H9 (cell line): ENCODE data around the gene LIX1. TPM values are rescaled to one million over a fixed set of nuclear protein-coding genes. Genes with fewer than 3 reads are reported as not detected.

Source experiments
- DNase-seq: peaks from one replicate; pipeline ENCODE4 v3.0.0-alpha.2; 2017
- H2AFZ ChIP-seq: one replicate; pipeline ENCODE4 v1.6.1; 2013; ENCODE audit warnings: mild to moderate bottlenecking, low read length, control low read depth, moderate library complexity
- H2AK5ac ChIP-seq: 2 replicates; pipeline ENCODE4 v1.6.1; 2013; ENCODE audit warnings: low read length, control low read depth, mixed read lengths; ENCODE audit not compliant: insufficient read length
- H2BK120ac ChIP-seq: one replicate; pipeline ENCODE4 v1.6.1; 2013; ENCODE audit warnings: low read depth, mild to moderate bottlenecking, low read length, control low read depth, inconsistent platforms; ENCODE audit not compliant: poor library complexity, severe bottlenecking
- H2BK12ac ChIP-seq: 2 replicates; pipeline ENCODE4 v1.6.1; 2013; ENCODE audit warnings: low read length, control low read depth, mixed read lengths, low read depth; ENCODE audit not compliant: insufficient read length
- H2BK15ac ChIP-seq: 2 replicates; pipeline ENCODE4 v1.6.1; 2013; ENCODE audit warnings: low read depth, low read length, control low read depth
- H2BK20ac ChIP-seq: one replicate; pipeline ENCODE4 v1.6.1; 2013; ENCODE audit warnings: low read depth, mild to moderate bottlenecking, low read length, control low read depth, inconsistent platforms; ENCODE audit not compliant: poor library complexity, severe bottlenecking
- H2BK5ac ChIP-seq: 2 replicates; pipeline ENCODE4 v1.6.1; 2013; ENCODE audit warnings: low read length, control low read depth, mixed read lengths; ENCODE audit not compliant: insufficient read length
- H3K14ac ChIP-seq: 2 replicates; pipeline ENCODE4 v1.6.1; 2013; ENCODE audit warnings: low read length, control low read depth; ENCODE audit not compliant: insufficient read depth
- H3K18ac ChIP-seq: 2 replicates; pipeline ENCODE4 v1.6.1; 2013; ENCODE audit warnings: low read depth, mild to moderate bottlenecking, mixed read lengths, low read length, control low read depth; ENCODE audit not compliant: insufficient read length
- H3K23ac ChIP-seq: 2 replicates; pipeline ENCODE4 v1.6.1; 2013; ENCODE audit warnings: low read length, control low read depth, mixed read lengths, low read depth; ENCODE audit not compliant: insufficient read length
- H3K23me2 ChIP-seq: 2 replicates; pipeline ENCODE4 v1.6.1; 2013; ENCODE audit warnings: low read depth, mild to moderate bottlenecking, mixed read lengths, low read length, control low read depth; ENCODE audit not compliant: insufficient read length, poor library complexity, severe bottlenecking
- H3K27ac ChIP-seq: 2 replicates; pipeline ENCODE4 v1.5.1; 2013; ENCODE audit warnings: low read length, control low read depth, mixed read lengths, low read depth; ENCODE audit not compliant: insufficient read length
- H3K27me3 ChIP-seq: 2 replicates; pipeline ENCODE4 v1.6.1; 2013; ENCODE audit warnings: low read length, control low read depth, inconsistent platforms; ENCODE audit not compliant: insufficient read depth
- H3K4ac ChIP-seq: 2 replicates; pipeline ENCODE4 v1.6.1; 2013; ENCODE audit warnings: low read depth, mild to moderate bottlenecking, control low read depth, inconsistent platforms, low read length, moderate library complexity
- H3K4me1 ChIP-seq: 2 replicates; pipeline ENCODE4 v1.6.1; 2013; ENCODE audit warnings: low read length, control low read depth, inconsistent platforms; ENCODE audit not compliant: insufficient read depth
- H3K4me2 ChIP-seq: 2 replicates; pipeline ENCODE4 v1.6.1; 2013; ENCODE audit warnings: low read length, control low read depth, mixed read lengths; ENCODE audit not compliant: insufficient read length, insufficient read depth
- H3K56ac ChIP-seq: 2 replicates; pipeline ENCODE4 v1.6.1; 2013; ENCODE audit warnings: low read depth, mild to moderate bottlenecking, mixed read lengths, low read length, control low read depth; ENCODE audit not compliant: insufficient read length
- H3K79me1 ChIP-seq: 2 replicates; pipeline ENCODE4 v1.6.1; 2013; ENCODE audit warnings: low read depth, mild to moderate bottlenecking, moderate library complexity, low read length, control low read depth, inconsistent platforms; ENCODE audit not compliant: insufficient read depth, poor library complexity, severe bottlenecking
- H3K79me2 ChIP-seq: 2 replicates; pipeline ENCODE4 v1.6.1; 2013; ENCODE audit warnings: low read length, control low read depth, inconsistent platforms; ENCODE audit not compliant: insufficient read depth
- H3K9ac ChIP-seq: 2 replicates; pipeline ENCODE4 v1.6.1; 2013; ENCODE audit warnings: low read length, control low read depth, mixed read lengths; ENCODE audit not compliant: insufficient read length; ENCODE audit errors: extremely low read depth
- H3K9me3 ChIP-seq: one replicate; pipeline ENCODE4 v1.6.1; 2013; ENCODE audit warnings: low read depth, low read length, inconsistent platforms; ENCODE audit not compliant: control insufficient read depth
- H3T11ph ChIP-seq: one replicate; pipeline ENCODE4 v1.6.1; 2013; ENCODE audit warnings: mild to moderate bottlenecking, low read length, control low read depth, inconsistent platforms
- H4K20me1 ChIP-seq: one replicate; pipeline ENCODE4 v1.6.1; 2013; ENCODE audit not compliant: control insufficient read depth, insufficient read length, insufficient read depth
- H4K5ac ChIP-seq: 2 replicates; pipeline ENCODE4 v1.6.1; 2013; ENCODE audit warnings: low read depth, mild to moderate bottlenecking, mixed read lengths, low read length, control low read depth; ENCODE audit not compliant: insufficient read length
- H4K8ac ChIP-seq: replicated peaks from 2 replicates; pipeline ENCODE4 v1.6.1; 2013; ENCODE audit warnings: low read length, control low read depth, mixed read lengths, low read depth; ENCODE audit not compliant: insufficient read length
- H4K91ac ChIP-seq: 2 replicates; pipeline ENCODE4 v1.6.1; 2013; ENCODE audit warnings: low read depth, mild to moderate bottlenecking, moderate library complexity, mixed read lengths, low read length, control low read depth; ENCODE audit not compliant: insufficient read length
- H3K27ac Mint-ChIP-seq, 3 experiments: 2 replicates in 2 of 3; 3 replicates in 1 of 3; pipeline ENCODE4 v1.8.0; 2020 to 2021; ENCODE audit warnings: mixed read lengths in 3 of 3, mild to moderate bottlenecking in 1 of 3, moderate library complexity in 1 of 3
- H3K27me3 Mint-ChIP-seq: 2 replicates; pipeline ENCODE4 v1.8.0; 2021; ENCODE audit warnings: low read depth, mild to moderate bottlenecking, moderate library complexity, mixed read lengths
- H3K36me3 Mint-ChIP-seq, 3 experiments: 2 replicates in 2 of 3; 3 replicates in 1 of 3; pipeline ENCODE4 v1.8.0; 2020 to 2021; ENCODE audit warnings: low read depth in 3 of 3, mixed read lengths in 3 of 3; ENCODE audit not compliant: insufficient read depth in 1 of 3
- H3K4me1 Mint-ChIP-seq, 2 experiments: 2 replicates each; pipeline ENCODE4 v1.8.0; 2020; ENCODE audit warnings: mixed read lengths in 2 of 2
- H3K4me3 Mint-ChIP-seq, 2 experiments: 2 replicates in 1 of 2; 3 replicates in 1 of 2; pipeline ENCODE4 v1.8.0; 2020 to 2021; ENCODE audit warnings: mild to moderate bottlenecking in 2 of 2, mixed read lengths in 2 of 2, moderate library complexity in 1 of 2
- H3K9me3 Mint-ChIP-seq, 2 experiments: 2 replicates in 1 of 2; 3 replicates in 1 of 2; pipeline ENCODE4 v1.8.0; 2020; ENCODE audit warnings: mild to moderate bottlenecking in 2 of 2, mixed read lengths in 2 of 2, moderate library complexity in 1 of 2
- WGBS: extraction: QIAGEN DNeasy Blood & Tissue Kit; methylation state at CpG from one replicate; pipeline ENCODE4 v1.1.7; 2013; ENCODE audit warnings: missing lambda C conversion rate, low lambda C conversion rate, mixed read lengths; ENCODE audit not compliant: insufficient read length; ENCODE audit errors: extremely low coverage; 5-methylcytosine and 5-hydroxymethylcytosine counted together
- total RNA-seq: library from RNA; stranded (reverse); gene quantifications from 2 replicates; pipeline ENCODE4 v1.2.1, GENCODE V29; 2021
- TF ChIP-seq, protein P1 (sequence below): fragments of 200-600 bp; sonication (generic); conservative IDR thresholded peaks from 3 replicates; pipeline ENCODE4 v1.8.0; 2021; ENCODE audit warnings: antibody characterized with exemption, mild to moderate bottlenecking

LIX1 gene
- total RNA-seq, 1 experiment from 2014 or later: 0.13 TPM

GRCh38 chr5:97063251-97063650 is 79.2 kb downstream of the LIX1 start:
- Histone ChIP-seq H3K4ac (no peak overlapping the region), H4K8ac (no peak overlapping the region), H3K56ac (no peak overlapping the region), H3K27ac (no peak overlapping the region), H2BK12ac (no peak overlapping the region), H3K23me2 (no peaks in the 10 kb centered on the region), H3K79me1 (no peaks in the 10 kb centered on the region), H3K18ac (no peak overlapping the region), H4K5ac (no peak overlapping the region), H2BK120ac (no peak overlapping the region), H2BK20ac (no peak overlapping the region), H3K14ac (no peak overlapping the region), H2BK15ac (no peak overlapping the region), H3T11ph (no peak overlapping the region), H2BK5ac (no peak overlapping the region), H2AK5ac (no peak overlapping the region), H3K27me3 (no peaks in the 10 kb centered on the region), H3K79me2 (no peaks in the 10 kb centered on the region), H3K4me2 (no peak overlapping the region), H3K9ac (no peak overlapping the region), H3K4me1 (0 out of 2 replicates have a peak, but pooled peaks cover 2% of the 10 kb centered on the region), H4K91ac (no peak overlapping the region), H4K20me1 (no peaks in the 10 kb centered on the region), H3K23ac (no peak overlapping the region), H3K9me3 (no peaks in the 10 kb centered on the region), H2AFZ (no peak overlapping the region)
- WGBS: no CpG with 5 or more reads among the region's 1 CpG
- no peaks in the 10 kb centered on the region for H3K27me3 Mint-ChIP-seq
- DNase-seq: no peak
- H3K9me3 Mint-ChIP-seq: no peaks in the 10 kb centered on the region
- H3K4me3 Mint-ChIP-seq: no peak overlapping the region
- no peak overlapping the region for H3K27ac Mint-ChIP-seq
- H3K4me1 Mint-ChIP-seq: peaks cover 19 to 20% of the 10 kb centered on the region in 2 experiments
- H3K36me3 Mint-ChIP-seq: no peaks in the 10 kb centered on the region
- TF ChIP-seq, protein P1, sequence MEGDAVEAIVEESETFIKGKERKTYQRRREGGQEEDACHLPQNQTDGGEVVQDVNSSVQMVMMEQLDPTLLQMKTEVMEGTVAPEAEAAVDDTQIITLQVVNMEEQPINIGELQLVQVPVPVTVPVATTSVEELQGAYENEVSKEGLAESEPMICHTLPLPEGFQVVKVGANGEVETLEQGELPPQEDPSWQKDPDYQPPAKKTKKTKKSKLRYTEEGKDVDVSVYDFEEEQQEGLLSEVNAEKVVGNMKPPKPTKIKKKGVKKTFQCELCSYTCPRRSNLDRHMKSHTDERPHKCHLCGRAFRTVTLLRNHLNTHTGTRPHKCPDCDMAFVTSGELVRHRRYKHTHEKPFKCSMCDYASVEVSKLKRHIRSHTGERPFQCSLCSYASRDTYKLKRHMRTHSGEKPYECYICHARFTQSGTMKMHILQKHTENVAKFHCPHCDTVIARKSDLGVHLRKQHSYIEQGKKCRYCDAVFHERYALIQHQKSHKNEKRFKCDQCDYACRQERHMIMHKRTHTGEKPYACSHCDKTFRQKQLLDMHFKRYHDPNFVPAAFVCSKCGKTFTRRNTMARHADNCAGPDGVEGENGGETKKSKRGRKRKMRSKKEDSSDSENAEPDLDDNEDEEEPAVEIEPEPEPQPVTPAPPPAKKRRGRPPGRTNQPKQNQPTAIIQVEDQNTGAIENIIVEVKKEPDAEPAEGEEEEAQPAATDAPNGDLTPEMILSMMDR: no peak
